Brain microvascular endothelial cell (primary cell): Measurements from ENCODE around the gene CCDC40.
A peak's percentile ranks its signal among the peaks of the same experiment; 100 is the strongest.

Source experiments
- DNase-seq: peaks from one replicate; pipeline ENCODE4 v3.0.0-alpha.2; 2020
- H3K27ac ChIP-seq: fragments of 250-450 bp; sonication (Bioruptor Pico); 2 replicates; pipeline ENCODE4 v1.5.1; 2020; ENCODE audit warnings: mild to moderate bottlenecking, moderate library complexity
- H3K27me3 ChIP-seq: fragments of 250-450 bp; sonication (Bioruptor Pico); replicated peaks from 2 replicates; pipeline ENCODE4 v1.5.1; 2020; ENCODE audit warnings: mild to moderate bottlenecking
- H3K36me3 ChIP-seq: fragments of 250-450 bp; sonication (Bioruptor Pico); replicated peaks from 2 replicates; pipeline ENCODE4 v1.5.1; 2020; ENCODE audit warnings: mild to moderate bottlenecking
- H3K4me3 ChIP-seq: 2 replicates; pipeline ENCODE4 v1.5.1; 2011; ENCODE audit warnings: low read depth, mild to moderate bottlenecking, control low read depth, low read length, moderate library complexity
- in situ Hi-C: cut with HindIII; loops from 2 replicates; pipeline ENCODE4 v1.10.0; 2017; ENCODE audit warnings: low sequenced_read_pairs, low pct_ligation_motif_present
- TF ChIP-seq, protein P1 (sequence below): IDR thresholded peaks from 2 replicates; pipeline ENCODE4 v1.5.1; 2011; ENCODE audit warnings: low read depth, mild to moderate bottlenecking, moderate library complexity, low read length, control low read depth, inconsistent platforms; ENCODE audit errors: missing control alignments

Gene CCDC40

DNA sequence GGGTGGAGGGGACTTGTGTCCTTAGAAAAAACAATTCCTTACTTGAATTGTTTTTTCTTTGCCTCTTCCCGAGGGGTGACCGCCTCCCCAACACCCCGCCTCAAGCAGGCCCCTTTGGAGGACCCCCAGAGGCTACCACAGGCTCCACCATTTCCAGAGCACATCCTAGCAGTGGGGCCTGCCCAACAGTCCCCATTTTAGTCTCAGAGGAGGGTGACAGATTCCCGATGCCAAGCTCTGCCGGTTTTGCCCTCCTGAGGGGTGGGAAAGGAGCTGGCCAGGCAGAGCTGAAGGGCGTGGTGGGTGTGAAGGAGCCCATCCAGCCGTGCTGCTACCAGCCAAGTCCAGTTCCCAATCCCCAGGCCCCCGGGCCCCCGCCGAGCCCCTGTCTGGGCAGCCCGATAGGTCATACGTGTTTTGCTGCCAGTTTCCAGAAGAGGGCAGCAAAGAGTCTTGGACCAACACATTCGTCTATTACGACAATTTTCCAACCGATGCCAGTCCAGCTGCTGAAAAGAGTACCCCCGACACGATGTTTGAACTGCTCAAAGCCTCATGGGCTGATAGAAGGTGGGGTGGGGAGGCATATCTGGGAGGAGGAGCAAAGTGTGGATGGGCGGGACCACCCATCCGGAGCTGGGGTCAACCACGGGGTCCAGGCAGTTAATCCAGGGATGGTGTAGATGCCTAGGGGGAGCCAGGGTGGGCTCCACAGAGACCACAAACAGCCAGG, 46.1 kb downstream of the CCDC40 start:
- in situ Hi-C loops = no loop called here

DNA sequence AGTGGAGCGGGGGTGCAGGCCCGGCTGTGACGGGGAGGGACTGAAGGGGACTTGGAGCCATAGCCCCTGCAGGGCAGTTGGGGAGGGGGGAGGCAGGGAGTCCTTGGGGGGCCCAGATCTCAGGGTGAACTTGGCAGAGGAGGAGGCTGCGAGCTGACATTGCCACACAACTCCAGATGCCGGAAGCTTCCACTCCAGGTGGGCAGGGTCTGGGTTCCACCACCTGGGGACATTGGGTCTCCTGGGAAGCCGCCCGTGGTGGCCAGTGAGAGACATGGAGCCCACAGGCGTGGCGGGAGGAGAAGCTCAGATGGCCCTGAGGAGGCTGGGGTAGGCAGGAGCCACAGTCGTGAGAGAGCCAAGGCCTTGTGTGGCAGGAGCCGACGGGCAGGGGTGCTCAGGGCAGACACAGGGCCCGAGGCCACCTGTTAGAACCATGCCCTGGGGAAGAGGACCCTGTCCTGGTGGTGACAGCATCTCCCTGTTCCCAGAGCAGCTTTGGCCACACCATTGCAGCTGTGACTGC, 46.8 kb downstream of the CCDC40 start:
- Histone ChIP-seq H3K36me3 (no peaks in the 10 kb centered on the region), H3K27me3 (no peaks in the 10 kb centered on the region), H3K27ac (no peak overlapping the region), H3K4me3 (no peak overlapping the region)
- in situ Hi-C loops = no loop called here
- TF ChIP-seq, protein P1, sequence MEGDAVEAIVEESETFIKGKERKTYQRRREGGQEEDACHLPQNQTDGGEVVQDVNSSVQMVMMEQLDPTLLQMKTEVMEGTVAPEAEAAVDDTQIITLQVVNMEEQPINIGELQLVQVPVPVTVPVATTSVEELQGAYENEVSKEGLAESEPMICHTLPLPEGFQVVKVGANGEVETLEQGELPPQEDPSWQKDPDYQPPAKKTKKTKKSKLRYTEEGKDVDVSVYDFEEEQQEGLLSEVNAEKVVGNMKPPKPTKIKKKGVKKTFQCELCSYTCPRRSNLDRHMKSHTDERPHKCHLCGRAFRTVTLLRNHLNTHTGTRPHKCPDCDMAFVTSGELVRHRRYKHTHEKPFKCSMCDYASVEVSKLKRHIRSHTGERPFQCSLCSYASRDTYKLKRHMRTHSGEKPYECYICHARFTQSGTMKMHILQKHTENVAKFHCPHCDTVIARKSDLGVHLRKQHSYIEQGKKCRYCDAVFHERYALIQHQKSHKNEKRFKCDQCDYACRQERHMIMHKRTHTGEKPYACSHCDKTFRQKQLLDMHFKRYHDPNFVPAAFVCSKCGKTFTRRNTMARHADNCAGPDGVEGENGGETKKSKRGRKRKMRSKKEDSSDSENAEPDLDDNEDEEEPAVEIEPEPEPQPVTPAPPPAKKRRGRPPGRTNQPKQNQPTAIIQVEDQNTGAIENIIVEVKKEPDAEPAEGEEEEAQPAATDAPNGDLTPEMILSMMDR = no peak
- no peak for DNase-seq

More for the DNA sequence above, 46.1 kb downstream of the CCDC40 start:
- no peak overlapping the region for H3K4me3 ChIP-seq
- TF ChIP-seq, protein P1 = peak; percentile 80
- no peak overlapping the region for H3K27ac ChIP-seq
- H3K36me3 ChIP-seq = no peaks in the 10 kb centered on the region
- peak; percentile 50 for DNase-seq
- no peaks in the 10 kb centered on the region for H3K27me3 ChIP-seq

DNA sequence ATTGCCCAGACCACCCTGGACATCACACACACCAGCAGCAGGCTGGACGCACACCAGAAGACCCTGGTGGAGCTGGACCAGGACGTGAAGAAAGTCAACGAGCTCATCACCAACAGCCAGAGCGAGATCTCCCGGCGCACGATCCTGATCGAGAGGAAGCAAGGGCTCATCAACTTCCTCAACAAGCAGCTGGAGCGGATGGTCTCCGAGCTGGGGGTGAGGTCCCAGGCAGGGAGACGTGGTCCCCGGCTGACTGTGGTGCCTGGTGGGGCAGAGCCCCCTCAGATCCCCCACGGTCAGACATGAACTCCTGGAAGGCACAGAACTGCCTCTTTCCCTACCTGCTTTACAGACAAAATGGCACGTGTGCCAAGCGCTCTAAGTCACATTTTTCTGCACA, 48.3 kb downstream of the CCDC40 start:
- no peak for DNase-seq
- TF ChIP-seq, protein P1 = no peak
- Histone ChIP-seq H3K27ac (no peak overlapping the region), H3K36me3 (no peaks in the 10 kb centered on the region), H3K27me3 (no peaks in the 10 kb centered on the region), H3K4me3 (no peak overlapping the region)
- in situ Hi-C loops = no loop called here

DNA sequence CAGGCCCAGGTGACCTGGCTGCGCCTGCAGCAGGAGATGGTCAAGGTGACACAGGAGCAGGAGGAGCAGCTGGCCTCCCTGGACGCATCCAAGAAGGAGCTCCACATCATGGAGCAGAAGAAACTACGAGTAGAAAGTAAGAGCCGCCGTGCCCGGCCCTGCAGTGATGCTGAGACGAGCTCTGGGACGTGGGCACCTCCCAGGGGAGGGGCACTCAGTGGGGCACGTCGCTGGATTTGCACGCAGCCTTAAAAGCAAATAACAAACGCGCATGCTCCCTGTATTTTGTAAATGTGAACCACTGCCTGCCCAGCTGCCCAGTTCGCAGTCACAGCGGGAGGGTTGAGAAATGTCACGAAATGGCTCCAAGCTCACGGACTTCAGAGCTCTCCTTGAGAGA, 49.6 kb downstream of the CCDC40 start:
- Histone ChIP-seq H3K27ac (no peak overlapping the region), H3K4me3 (no peak overlapping the region), H3K36me3 (no peaks in the 10 kb centered on the region), H3K27me3 (no peaks in the 10 kb centered on the region)
- in situ Hi-C loops = no loop called here
- no peak for DNase-seq
- TF ChIP-seq, protein P1 = no peak

DNA sequence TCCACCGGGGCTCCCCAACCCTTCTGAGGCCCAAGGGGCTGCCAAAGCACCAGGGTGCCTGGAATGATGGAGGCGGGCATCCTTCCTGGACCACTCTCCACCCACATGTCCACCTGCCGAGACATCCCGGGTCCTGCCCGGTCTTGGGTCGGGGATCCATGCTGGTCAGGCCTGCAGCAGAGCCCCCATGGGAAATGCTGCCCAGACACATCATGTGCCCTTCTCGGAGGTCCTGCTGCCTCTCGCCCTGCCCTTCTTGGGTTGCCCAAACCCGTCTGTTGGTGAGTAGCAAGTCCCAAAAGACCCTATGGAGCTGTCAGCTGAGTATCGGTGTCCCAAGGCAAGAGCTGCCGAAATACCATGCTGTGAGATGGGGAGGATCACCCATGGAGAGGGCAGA, 50.2 kb downstream of the CCDC40 start:
- TF ChIP-seq, protein P1 = no peak
- Histone ChIP-seq H3K27me3 (no peaks in the 10 kb centered on the region), H3K27ac (no peak overlapping the region), H3K4me3 (no peak overlapping the region), H3K36me3 (no peaks in the 10 kb centered on the region)
- no peak for DNase-seq
- in situ Hi-C loops = no loop called here
